Retina (tissue), 1 donor: ENCODE results near the gene PLIN4.
A peak's percentile ranks its signal among the peaks of the same experiment; 100 is the strongest.
"Not testable (repeated sequence)": the region's sequence is repeated elsewhere in the genome, so short reads cannot be mapped to it uniquely, and the experiment has no call there.

Experiments used
- DNase-seq: peaks from one replicate; pipeline ENCODE4 v3.0.0-alpha.2; 2016

PLIN4 gene

GRCh38 chr19:4518345-4519171 lies at the start of gene PLIN4:
PLIN4 (minus strand) TSS chr19:4518486; CDS start chr19:4518272, 214 bp downstream.
- DNase-seq, result no peak

- DNase-seq, result peak; percentile 65
Measured at GRCh38 chr19:4567584-4568071, 49.3 kb upstream of the PLIN4 start.

GRCh38 chr19:4566402-4567051 lies 48.2 kb upstream of the PLIN4 start:
- no peak for DNase-seq

GRCh38 chr19:4563562-4563961 lies 45.3 kb upstream of the PLIN4 start:
- DNase-seq, result not testable (repeated sequence)

GRCh38 chr19:4562085-4562484 lies 43.8 kb upstream of the PLIN4 start:
- not testable (repeated sequence) for DNase-seq

- no peak for DNase-seq
Measured at GRCh38 chr19:4559569-4559968, 41.3 kb upstream of the PLIN4 start, which contains the start of gene SEMA6B. SEMA6B (minus strand) TSS chr19:4559684; CDS start chr19:4558457, 1,227 bp downstream.

- DNase-seq, result peak; percentile 86
Measured at GRCh38 chr19:4557971-4558941, 40.0 kb upstream of the PLIN4 start.

- no peak for DNase-seq
Measured at GRCh38 chr19:4557144-4557970, 39.1 kb upstream of the PLIN4 start.

GRCh38 chr19:4556597-4557127 lies 38.4 kb upstream of the PLIN4 start:
- no peak for DNase-seq

- DNase-seq, result no peak
Measured at GRCh38 chr19:4555657-4556561, 37.6 kb upstream of the PLIN4 start.

GRCh38 chr19:4554717-4555116 lies 36.4 kb upstream of the PLIN4 start:
- DNase-seq, result no peak

GRCh38 chr19:4553775-4554174 lies 35.5 kb upstream of the PLIN4 start:
- DNase-seq, result no peak

- DNase-seq, result no peak
Measured at GRCh38 chr19:4553092-4553695, 34.9 kb upstream of the PLIN4 start.

- DNase-seq, result no peak
Measured at GRCh38 chr19:4552525-4552819, 34.2 kb upstream of the PLIN4 start.

GRCh38 chr19:4550479-4551050 lies 32.3 kb upstream of the PLIN4 start:
- no peak for DNase-seq

GRCh38 chr19:4550018-4550417 lies 31.7 kb upstream of the PLIN4 start:
- no peak for DNase-seq

GRCh38 chr19:4548238-4548584 lies 29.9 kb upstream of the PLIN4 start:
- no peak for DNase-seq

- DNase-seq, result no peak
Measured at GRCh38 chr19:4547303-4548237, 29.3 kb upstream of the PLIN4 start.
